Heart left ventricle (tissue), 13 donors: Measurements from ENCODE around the gene FAM32A.

Experiments
- POLR2A ChIP-seq, 2 donors: fragments of 450-650 bp; IDR thresholded peaks; one replicate each; pipeline ENCODE4 v1.6.1; 2017; ENCODE audit warnings: antibody characterized with exemption in 2 of 2, mild to moderate bottlenecking in 2 of 2, moderate library complexity in 2 of 2
- TF ChIP-seq, protein P1 (sequence below), 12 donors: fragments of 200-600 bp; sonication (generic) in 4 of 12; IDR thresholded peaks; one replicate each; pipeline versions ENCODE4 v1.5.0 to v1.8.0; 2018 to 2022; ENCODE audit warnings: antibody characterized with exemption in 12 of 12, mild to moderate bottlenecking in 5 of 12
- donor health status: ischemic (EF 13 %, LVEDD 7.1; RV severe dilation, severe dysfunction).
- donor health status: DM: no; HTN: yes; CAD: no.
- donor health status: DM: no; HTN: no; CAD: no.
- donor health status: ischemic (EF 25% LVEDD 6.9; RV normal size, moderate dysfunction).
- donor health status: ischemic (EF 25% LVEDD 5.7; RV mildly dilated, moderate dysfunction).
- donor health status: ischemic (EF 35%, LVEDD 5.7; RV mildly dilated, moderate dysfunction).
- donor health status: nonischemic (EF 11% LVEDD 7.7; RV severe dilation, severe dysfunction).
- donor health status: DM: yes; HTN: yes; CAD: no.
- donor health status: PGD.
- donor health status: ischemic (EF 29% LVEDD 5.4; RV normal size, mild dysfunction).
- donor health status: nonischemic (EF 23%, LVEDD 6.1; RV moderate dilation, normal function).

DNA sequence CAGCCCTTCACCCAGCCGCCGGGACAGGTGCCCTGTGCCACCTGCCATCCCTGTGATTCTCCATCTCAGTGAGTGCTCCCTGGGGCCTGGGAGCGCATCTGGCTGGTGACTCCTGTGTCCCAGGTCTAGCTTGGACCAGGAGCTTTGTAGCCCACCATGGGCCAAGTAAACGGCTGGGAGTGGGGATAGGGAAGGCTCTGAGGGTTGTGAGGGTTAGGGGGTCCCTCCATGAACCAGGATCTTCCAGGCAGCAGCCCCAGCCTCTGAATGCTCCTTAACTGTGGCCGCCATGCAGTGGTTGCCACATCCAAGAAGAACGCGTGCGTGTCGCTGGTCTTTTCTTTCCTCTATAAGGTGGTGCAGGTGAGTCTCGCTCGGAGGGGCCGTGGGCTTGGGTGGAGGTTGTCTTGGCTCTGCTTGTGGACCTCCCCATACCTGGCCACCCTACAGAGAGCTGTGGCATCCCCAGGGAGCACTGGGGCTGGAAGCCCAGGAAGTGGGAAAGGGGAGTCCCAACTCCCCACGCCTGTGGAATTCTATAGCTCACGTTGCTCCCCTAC is 20.9 kb downstream of the FAM32A start:
- TF ChIP-seq POLR2A (IDR thresholded peaks at IDR 0.05) = no peak
- TF ChIP-seq, protein P1, sequence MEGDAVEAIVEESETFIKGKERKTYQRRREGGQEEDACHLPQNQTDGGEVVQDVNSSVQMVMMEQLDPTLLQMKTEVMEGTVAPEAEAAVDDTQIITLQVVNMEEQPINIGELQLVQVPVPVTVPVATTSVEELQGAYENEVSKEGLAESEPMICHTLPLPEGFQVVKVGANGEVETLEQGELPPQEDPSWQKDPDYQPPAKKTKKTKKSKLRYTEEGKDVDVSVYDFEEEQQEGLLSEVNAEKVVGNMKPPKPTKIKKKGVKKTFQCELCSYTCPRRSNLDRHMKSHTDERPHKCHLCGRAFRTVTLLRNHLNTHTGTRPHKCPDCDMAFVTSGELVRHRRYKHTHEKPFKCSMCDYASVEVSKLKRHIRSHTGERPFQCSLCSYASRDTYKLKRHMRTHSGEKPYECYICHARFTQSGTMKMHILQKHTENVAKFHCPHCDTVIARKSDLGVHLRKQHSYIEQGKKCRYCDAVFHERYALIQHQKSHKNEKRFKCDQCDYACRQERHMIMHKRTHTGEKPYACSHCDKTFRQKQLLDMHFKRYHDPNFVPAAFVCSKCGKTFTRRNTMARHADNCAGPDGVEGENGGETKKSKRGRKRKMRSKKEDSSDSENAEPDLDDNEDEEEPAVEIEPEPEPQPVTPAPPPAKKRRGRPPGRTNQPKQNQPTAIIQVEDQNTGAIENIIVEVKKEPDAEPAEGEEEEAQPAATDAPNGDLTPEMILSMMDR (IDR thresholded peaks at IDR 0.05) = no peak
